Gastrocnemius medialis (tissue), 4 donors: ENCODE results near the gene MIB1.

Experiments
- CTCF ChIP-seq, 5 experiments: fragments of 450-650 bp in 3 of 5; fragments of 200-600 bp in 2 of 5; sonication (generic) in 2 of 5; IDR thresholded peaks in 4 of 5; conservative IDR thresholded peaks in 1 of 5; 1 replicate in 4 of 5; 2 replicates in 1 of 5; pipeline ENCODE4 v1.5.1; 2016 to 2019; ENCODE audit warnings: antibody characterized with exemption in 5 of 5, mild to moderate bottlenecking in 3 of 5, moderate library complexity in 3 of 5
- POLR2A ChIP-seq, 2 donors: fragments of 450-650 bp; IDR thresholded peaks; one replicate each; pipeline ENCODE4 v1.6.1; 2017; ENCODE audit warnings: antibody characterized with exemption in 2 of 2, mild to moderate bottlenecking in 2 of 2, moderate library complexity in 2 of 2

DNA sequence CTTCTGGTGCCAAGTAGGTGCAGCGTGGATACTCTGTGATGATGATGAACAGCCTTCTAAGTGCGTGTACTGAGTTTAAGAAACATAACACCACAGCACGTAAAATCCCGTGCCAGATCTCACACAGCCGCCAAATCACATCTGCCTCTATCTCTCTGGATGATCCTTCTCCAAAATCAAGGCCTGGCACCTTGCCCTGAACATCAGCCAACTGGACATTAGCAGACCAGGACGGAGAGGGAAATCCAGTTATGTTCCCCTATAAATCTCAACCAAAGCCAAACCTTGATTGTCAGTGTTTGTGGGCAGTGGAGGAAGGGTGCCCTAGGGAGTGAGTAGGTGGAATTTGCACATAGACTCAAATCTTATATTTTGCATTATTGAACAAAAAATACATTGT, 164.3 kb downstream of the MIB1 start:
- TF ChIP-seq CTCF (IDR thresholded peaks at IDR 0.05 in 4 of 5, conservative IDR thresholded peaks at IDR 0.05 in 1 of 5): no peak
- no peak for TF ChIP-seq POLR2A (IDR thresholded peaks at IDR 0.05)
